Measurements from ENCODE around the gene TRAM2. TPM values are rescaled to one million over a fixed set of nuclear protein-coding genes. Genes with fewer than 3 reads are reported as not detected.

The TRAM2 gene
- total and polyA plus RNA-seq, 2 donors from 2014 or later, result 4.5 to 20.7 TPM

DNA sequence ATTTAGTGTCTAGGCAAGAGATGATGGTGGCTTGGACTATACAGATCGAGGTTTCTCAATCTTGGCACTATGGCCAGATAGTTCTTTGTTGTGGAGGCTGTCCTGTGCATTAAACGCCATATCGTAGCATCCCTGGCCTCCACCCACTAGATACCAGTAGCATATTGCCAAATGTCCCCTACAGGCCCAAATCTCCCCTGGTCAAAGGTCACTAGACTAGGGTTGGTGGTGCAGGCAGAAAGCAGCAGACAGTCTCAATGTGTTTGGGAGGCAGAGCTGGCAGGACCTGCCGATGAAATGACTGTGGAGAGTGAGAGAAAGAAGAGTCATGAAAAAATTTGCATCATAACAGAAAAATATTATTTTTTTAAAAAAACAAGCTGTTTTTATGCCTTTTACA, 63.0 kb downstream of the TRAM2 start:
- TF ChIP-seq CTCF (IDR thresholded peaks at IDR 0.05; ENCODE audit: borderline replicate concordance, extremely low read depth, insufficient read depth), result no peak
- intact Hi-C loops (cut with DNase I), result no loop called here
- no peak overlapping the region for H3K9ac ChIP-seq (ENCODE audit: low read length in 3 of 3)
- peaks cover 0 to 21% (median 4%) of the 10 kb centered on the region in 3 donors for H3K36me3 ChIP-seq (ENCODE audit: control insufficient read depth in 2 of 3, insufficient read depth in 3 of 3, low read length in 3 of 3)
- no peaks in the 10 kb centered on the region for H3K9me3 ChIP-seq (ENCODE audit: control insufficient read depth in 2 of 3, insufficient read depth in 1 of 3, low read length in 3 of 3)
- peaks cover 0 to 15% (median 0%) of the 10 kb centered on the region in 3 donors for H3K4me1 ChIP-seq (ENCODE audit: control insufficient read depth in 2 of 3, insufficient read depth in 2 of 3, low read depth in 1 of 3, low read length in 3 of 3)
- DNase-seq (no peak), FAIRE-seq (no peak)
- H3K27me3 ChIP-seq (ENCODE audit: control insufficient read depth, insufficient read depth, low read length), result no peaks in the 10 kb centered on the region
- no peak overlapping the region for H3K4me3 ChIP-seq (ENCODE audit: low read length in 3 of 3)
- no peak overlapping the region for H3K27ac ChIP-seq (ENCODE audit: low read depth in 2 of 2, low read length in 2 of 2)

GRCh38 chr6:52513464-52513863, 63.4 kb downstream of the TRAM2 start:
- Histone ChIP-seq H3K4me3 (ENCODE audit: low read length in 3 of 3) (no peak overlapping the region), H3K36me3 (ENCODE audit: control insufficient read depth in 2 of 3, insufficient read depth in 3 of 3, low read length in 3 of 3) (peaks cover 0 to 21% (median 4%) of the 10 kb centered on the region in 3 donors), H3K9ac (ENCODE audit: low read length in 3 of 3) (no peak overlapping the region), H3K27me3 (ENCODE audit: control insufficient read depth, insufficient read depth, low read length) (no peaks in the 10 kb centered on the region), H3K27ac (ENCODE audit: low read depth in 2 of 2, low read length in 2 of 2) (no peak overlapping the region), H3K4me1 (ENCODE audit: control insufficient read depth in 2 of 3, insufficient read depth in 2 of 3, low read depth in 1 of 3, low read length in 3 of 3) (peaks cover 0 to 15% (median 0%) of the 10 kb centered on the region in 3 donors), H3K9me3 (ENCODE audit: control insufficient read depth in 2 of 3, insufficient read depth in 1 of 3, low read length in 3 of 3) (no peaks in the 10 kb centered on the region)
- TF ChIP-seq CTCF (IDR thresholded peaks at IDR 0.05; ENCODE audit: borderline replicate concordance, extremely low read depth, insufficient read depth), result no peak
- DNase-seq, result no peak
- intact Hi-C loops (cut with DNase I), result no loop called here
- no peak for FAIRE-seq

DNA sequence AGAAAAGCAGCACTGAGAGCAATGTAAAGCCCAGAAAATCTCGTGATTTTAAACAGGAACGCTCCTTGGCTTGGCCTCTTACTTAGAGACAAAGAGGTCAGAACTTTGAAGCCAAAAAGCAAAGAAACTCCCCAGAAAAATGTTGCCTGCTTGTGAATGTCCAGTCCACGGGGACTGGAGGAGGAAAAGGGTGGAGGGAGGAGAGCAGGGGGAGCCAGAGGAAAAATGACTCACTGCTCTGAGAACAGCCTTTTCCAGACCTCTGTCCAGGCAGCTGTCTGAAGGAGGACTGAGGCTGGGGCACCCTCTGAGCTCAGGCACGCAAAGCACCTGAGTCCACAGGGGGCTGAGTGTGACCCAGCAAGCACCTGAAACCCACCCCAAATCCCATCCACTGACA, 64.7 kb downstream of the TRAM2 start:
- Histone ChIP-seq H3K4me3 (ENCODE audit: low read length in 3 of 3) (no peak overlapping the region), H3K4me1 (ENCODE audit: control insufficient read depth in 2 of 3, insufficient read depth in 2 of 3, low read depth in 1 of 3, low read length in 3 of 3) (peaks cover 0 to 7% (median 0%) of the 10 kb centered on the region in 3 donors), H3K27ac (ENCODE audit: low read depth in 2 of 2, low read length in 2 of 2) (peak overlapping the region; percentile 70 to 81), H3K36me3 (ENCODE audit: control insufficient read depth in 2 of 3, insufficient read depth in 3 of 3, low read length in 3 of 3) (peaks cover 0 to 21% (median 7%) of the 10 kb centered on the region in 3 donors), H3K27me3 (ENCODE audit: control insufficient read depth, insufficient read depth, low read length) (no peaks in the 10 kb centered on the region), H3K9ac (ENCODE audit: low read length in 3 of 3) (peak overlapping the region in 1 of 3 donors; percentile 51), H3K9me3 (ENCODE audit: control insufficient read depth in 2 of 3, insufficient read depth in 1 of 3, low read length in 3 of 3) (no peaks in the 10 kb centered on the region)
- no peak for TF ChIP-seq CTCF (IDR thresholded peaks at IDR 0.05; ENCODE audit: borderline replicate concordance, extremely low read depth, insufficient read depth)
- DNase-seq, result peak in 2 of 5 donors; percentile 27 to 72
- intact Hi-C loops (cut with DNase I), result no loop called here
- FAIRE-seq, result no peak
